Duodenal mucosa (tissue), 2 donors: ENCODE data around the gene KAT8.

Source experiments
- H3K27ac ChIP-seq: one replicate; pipeline ENCODE4 v1.7.0; 2013; ENCODE audit warnings: low read depth, low read length
- H3K27me3 ChIP-seq, 2 donors: one replicate each; pipeline ENCODE4 v1.7.0; 2013; ENCODE audit warnings: low read length in 2 of 2, control low read depth in 1 of 2; ENCODE audit not compliant: insufficient read depth in 2 of 2, control insufficient read depth in 1 of 2
- H3K36me3 ChIP-seq, 2 donors: one replicate each; pipeline ENCODE4 v1.7.0; 2013; ENCODE audit warnings: low read length in 2 of 2, control low read depth in 1 of 2; ENCODE audit not compliant: insufficient read depth in 2 of 2, control insufficient read depth in 1 of 2
- H3K4me1 ChIP-seq, 2 donors: one replicate each; pipeline ENCODE4 v1.7.0; 2013; ENCODE audit warnings: low read length in 2 of 2, control low read depth in 1 of 2; ENCODE audit not compliant: insufficient read depth in 2 of 2, control insufficient read depth in 1 of 2
- H3K4me3 ChIP-seq, 2 donors: one replicate each; pipeline ENCODE4 v1.7.0; 2013; ENCODE audit warnings: low read length in 2 of 2, low read depth in 1 of 2
- H3K9ac ChIP-seq, 2 donors: one replicate each; pipeline ENCODE4 v1.7.0; 2013; ENCODE audit warnings: low read length in 2 of 2, low read depth in 1 of 2
- H3K9me3 ChIP-seq, 2 donors: one replicate each; pipeline ENCODE4 v1.7.0; 2013; ENCODE audit warnings: low read length in 2 of 2, control low read depth in 1 of 2; ENCODE audit not compliant: control insufficient read depth in 1 of 2

KAT8 gene

GRCh38 chr16:31114468-31114867 lies 3.0 kb upstream of the KAT8 start:
- peaks cover 27 to 31% of the 10 kb centered on the region in 2 donors for H3K4me1 ChIP-seq
- no peak overlapping the region for H3K27ac ChIP-seq
- peaks cover 32 to 36% of the 10 kb centered on the region in 2 donors for H3K36me3 ChIP-seq
- H3K4me3 ChIP-seq, result no peak overlapping the region
- no peaks in the 10 kb centered on the region for H3K27me3 ChIP-seq
- no peaks in the 10 kb centered on the region for H3K9me3 ChIP-seq
- no peak overlapping the region for H3K9ac ChIP-seq

GRCh38 chr16:31118223-31119155 lies 1.0 kb downstream of the KAT8 start:
- Histone ChIP-seq H3K9ac (peak overlapping the region; percentile 80 to 95), H3K4me1 (peaks cover 17 to 21% of the 10 kb centered on the region in 2 donors), H3K27ac (peak overlapping the region; percentile 87), H3K36me3 (peaks cover 10 to 28% of the 10 kb centered on the region in 2 donors), H3K27me3 (no peaks in the 10 kb centered on the region), H3K4me3 (peak overlapping the region; percentile 77 to 91), H3K9me3 (no peaks in the 10 kb centered on the region)

GRCh38 chr16:31120129-31120528 lies 2.7 kb downstream of the KAT8 start:
- H3K27ac ChIP-seq, result no peak overlapping the region
- H3K4me3 ChIP-seq, result no peak overlapping the region
- peaks cover 10 to 11% of the 10 kb centered on the region in 2 donors for H3K4me1 ChIP-seq
- no peaks in the 10 kb centered on the region for H3K27me3 ChIP-seq
- no peaks in the 10 kb centered on the region for H3K9me3 ChIP-seq
- peaks cover 10 to 38% of the 10 kb centered on the region in 2 donors for H3K36me3 ChIP-seq
- no peak overlapping the region for H3K9ac ChIP-seq

GRCh38 chr16:31125844-31126243 lies 8.4 kb downstream of the KAT8 start:
- Histone ChIP-seq H3K36me3 (peaks cover 10 to 55% of the 10 kb centered on the region in 2 donors), H3K27me3 (no peaks in the 10 kb centered on the region), H3K9ac (no peak overlapping the region), H3K9me3 (no peaks in the 10 kb centered on the region), H3K4me3 (no peak overlapping the region), H3K4me1 (peaks cover 35 to 38% of the 10 kb centered on the region in 2 donors), H3K27ac (no peak overlapping the region)

- Histone ChIP-seq H3K27me3 (no peaks in the 10 kb centered on the region), H3K36me3 (peaks cover 11 to 48% of the 10 kb centered on the region in 2 donors), H3K4me1 (peaks cover 47 to 48% of the 10 kb centered on the region in 2 donors), H3K27ac (no peak overlapping the region), H3K9me3 (no peaks in the 10 kb centered on the region), H3K4me3 (no peak overlapping the region), H3K9ac (peak overlapping the region in 1 of 2 donors; percentile 100)
Measured at GRCh38 chr16:31127182-31127581, 9.7 kb downstream of the KAT8 start.

- Histone ChIP-seq H3K9ac (peak overlapping the region; percentile 44 to 100), H3K9me3 (no peaks in the 10 kb centered on the region), H3K27me3 (no peaks in the 10 kb centered on the region), H3K36me3 (peaks cover 20 to 53% of the 10 kb centered on the region in 2 donors), H3K4me3 (peak overlapping the region in 1 of 2 donors; percentile 10), H3K27ac (peak overlapping the region; percentile 92), H3K4me1 (peaks cover 63 to 65% of the 10 kb centered on the region in 2 donors)
Measured at GRCh38 chr16:31128711-31129567, 11.5 kb downstream of the KAT8 start.

GRCh38 chr16:31129568-31130335 lies 12.3 kb downstream of the KAT8 start:
- no peaks in the 10 kb centered on the region for H3K27me3 ChIP-seq
- peak overlapping the region; percentile 70 to 100 for H3K9ac ChIP-seq
- H3K4me1 ChIP-seq, result peaks cover 63 to 65% of the 10 kb centered on the region in 2 donors
- H3K27ac ChIP-seq, result peak overlapping the region; percentile 92
- no peak overlapping the region for H3K4me3 ChIP-seq
- H3K9me3 ChIP-seq, result no peaks in the 10 kb centered on the region
- peaks cover 20 to 47% of the 10 kb centered on the region in 2 donors for H3K36me3 ChIP-seq

GRCh38 chr16:31130336-31130891 lies 12.9 kb downstream of the KAT8 start:
- H3K27me3 ChIP-seq, result no peaks in the 10 kb centered on the region
- peak overlapping the region; percentile 88 for H3K27ac ChIP-seq
- peaks cover 20 to 47% of the 10 kb centered on the region in 2 donors for H3K36me3 ChIP-seq
- peaks cover 63 to 65% of the 10 kb centered on the region in 2 donors for H3K4me1 ChIP-seq
- H3K9ac ChIP-seq, result peak overlapping the region; percentile 70 to 100
- peak overlapping the region in 1 of 2 donors; percentile 15 for H3K4me3 ChIP-seq
- no peaks in the 10 kb centered on the region for H3K9me3 ChIP-seq

- Histone ChIP-seq H3K27ac (peak overlapping the region; percentile 88), H3K36me3 (peaks cover 20 to 44% of the 10 kb centered on the region in 2 donors)
Measured at GRCh38 chr16:31130899-31131298, 13.4 kb downstream of the KAT8 start.

More at GRCh38 chr16:31130899-31131298, 13.4 kb downstream of the KAT8 start:
- Histone ChIP-seq H3K4me1 (peaks cover 65 to 68% of the 10 kb centered on the region in 2 donors), H3K9me3 (no peaks in the 10 kb centered on the region), H3K9ac (peak overlapping the region; percentile 66 to 100), H3K27me3 (no peaks in the 10 kb centered on the region), H3K4me3 (peak overlapping the region in 1 of 2 donors; percentile 47)
